SK-N-SH treated with all-trans-retinoic acid at 6 μM for 48 hours (cell line): ENCODE data around the gene NDOR1.

Experiments
- ARNTL ChIP-seq: fragments of 450-650 bp; formaldehyde crosslinking; IDR thresholded peaks from 2 replicates; pipeline ENCODE4 v1.5.0; 2020; ENCODE audit warnings: low read depth, mild to moderate bottlenecking, moderate library complexity, borderline replicate concordance
- CREB5 ChIP-seq: fragments of 250-450 bp; sonication (Bioruptor Pico); IDR thresholded peaks from 2 replicates; pipeline ENCODE4 v1.5.1; 2020; ENCODE audit warnings: low read depth, mild to moderate bottlenecking, moderate library complexity
- CSDC2 ChIP-seq: fragments of 250-450 bp; sonication (Bioruptor Pico); IDR thresholded peaks from 2 replicates; pipeline ENCODE4 v1.5.0; 2020; ENCODE audit warnings: mild to moderate bottlenecking, moderate library complexity
- CSRNP3 ChIP-seq: fragments of 250-450 bp; sonication (Bioruptor Pico); IDR thresholded peaks from 2 replicates; pipeline ENCODE4 v1.5.1; 2021; ENCODE audit warnings: mild to moderate bottlenecking, moderate library complexity
- OSR1 ChIP-seq: fragments of 250-450 bp; sonication (Bioruptor Pico); IDR thresholded peaks from 2 replicates; pipeline ENCODE4 v1.8.0; 2022; ENCODE audit warnings: moderate library complexity, mild to moderate bottlenecking, inconsistent platforms
- PATZ1 ChIP-seq: fragments of 250-450 bp; sonication (Bioruptor Pico); IDR thresholded peaks from 2 replicates; pipeline ENCODE4 v1.8.0; 2020; ENCODE audit warnings: mild to moderate bottlenecking, moderate library complexity, borderline replicate concordance
- POU6F1 ChIP-seq: fragments of 250-450 bp; sonication (Bioruptor Pico); IDR thresholded peaks from 2 replicates; pipeline ENCODE4 v1.8.0; 2021; ENCODE audit warnings: low read depth, mild to moderate bottlenecking, moderate library complexity, borderline replicate concordance
- RARB ChIP-seq: fragments of 250-450 bp; sonication (Bioruptor Pico); IDR thresholded peaks from 2 replicates; pipeline ENCODE4 v1.8.0; 2021; ENCODE audit warnings: mild to moderate bottlenecking, moderate library complexity
- TOX ChIP-seq: fragments of 250-450 bp; sonication (Bioruptor Pico); IDR thresholded peaks from 2 replicates; pipeline ENCODE4 v1.8.0; 2021; ENCODE audit warnings: mild to moderate bottlenecking, moderate library complexity, borderline replicate concordance
- TSHZ2 ChIP-seq: fragments of 250-450 bp; sonication (Bioruptor Pico); IDR thresholded peaks from 2 replicates; pipeline ENCODE4 v1.5.0; 2020; ENCODE audit warnings: mild to moderate bottlenecking, moderate library complexity
- ZFP3 ChIP-seq: fragments of 250-450 bp; sonication (Bioruptor Pico); IDR thresholded peaks from 2 replicates; pipeline ENCODE4 v1.5.0; 2020; ENCODE audit warnings: mild to moderate bottlenecking, moderate library complexity
- ZNF565 ChIP-seq: fragments of 450-650 bp; formaldehyde crosslinking; conservative IDR thresholded peaks from 2 replicates; pipeline ENCODE4 v1.5.0; 2020; ENCODE audit warnings: low read depth, mild to moderate bottlenecking, moderate library complexity

GRCh38 chr9:137229903-137230704, 24.6 kb downstream of the NDOR1 start:
- TF ChIP-seq OSR1 (CRISPR knock-in tag) (no peak), PATZ1 (CRISPR knock-in tag) (no peak), TOX (no peak), CSDC2 (CRISPR knock-in tag) (no peak), RARB (CRISPR knock-in tag) (no peak), ZNF565 (CRISPR knock-in tag) (no peak), TSHZ2 (CRISPR knock-in tag) (no peak), POU6F1 (CRISPR knock-in tag) (no peak), ARNTL (CRISPR knock-in tag) (no peak), CSRNP3 (no peak), CREB5 (CRISPR knock-in tag) (no peak), ZFP3 (CRISPR knock-in tag) (no peak)
